Activated CD8-positive, alpha-beta T cell treated with anti-CD3 and anti-CD28 coated beads, Interleukin-2, amount 10 ng/mL, durations not matched to agents 7 days and 5 days (primary cell): Measurements from ENCODE around the gene ABCA2. TPM values are rescaled to one million over a fixed set of nuclear protein-coding genes. Genes with fewer than 3 reads are reported as not detected.
"Not testable (repeated sequence)": the region's sequence is repeated elsewhere in the genome, so short reads cannot be mapped to it uniquely, and the experiment has no call there.

Source experiments
- ATAC-seq: fragments of 150-1000 bp; cut with Tn5 transposase; one replicate; pipeline ENCODE4 v1.10.0; 2021; ENCODE audit warnings: moderate library complexity
- CTCF ChIA-PET: fragments of 350-600 bp; sonication (Branson Sonifier 250); formaldehyde crosslinking; loops from one replicate; lab custom pipeline; 2021; ENCODE audit warnings: antibody characterized with exemption; lab: Charles Lee
- POLR2A ChIA-PET: fragments of 350-600 bp; sonication (Branson Sonifier 250); formaldehyde crosslinking; loops from one replicate; lab custom pipeline; 2021; ENCODE audit warnings: antibody characterized with exemption; lab: Charles Lee
- DNase-seq: peaks from one replicate; pipeline ENCODE4 v3.0.0-alpha.2; 2020
- H3K27ac Mint-ChIP-seq: one replicate; pipeline ENCODE4 v1.8.0; 2021; ENCODE audit warnings: mild to moderate bottlenecking, mixed read lengths
- H3K27me3 Mint-ChIP-seq: one replicate; pipeline ENCODE4 v1.8.0; 2021; ENCODE audit warnings: low read depth, mixed read lengths
- H3K36me3 Mint-ChIP-seq: one replicate; pipeline ENCODE4 v1.8.0; 2021; ENCODE audit warnings: low read depth, mixed read lengths
- H3K4me1 Mint-ChIP-seq: one replicate; pipeline ENCODE4 v1.8.0; 2021; ENCODE audit warnings: low read depth, mixed read lengths
- H3K4me3 Mint-ChIP-seq: one replicate; pipeline ENCODE4 v1.8.0; 2021; ENCODE audit warnings: mild to moderate bottlenecking, mixed read lengths
- H3K9me3 Mint-ChIP-seq: one replicate; pipeline ENCODE4 v1.8.0; 2022; ENCODE audit warnings: mixed read lengths; ENCODE audit not compliant: insufficient read depth
- total RNA-seq, 2 experiments: library from RNA; stranded (reverse); gene quantifications; one replicate each; pipeline ENCODE4 v1.2.3, GENCODE V29; 2021

ABCA2 gene
- total RNA-seq, 2 experiments from 2014 or later = 61.5 to 62.0 TPM

DNA sequence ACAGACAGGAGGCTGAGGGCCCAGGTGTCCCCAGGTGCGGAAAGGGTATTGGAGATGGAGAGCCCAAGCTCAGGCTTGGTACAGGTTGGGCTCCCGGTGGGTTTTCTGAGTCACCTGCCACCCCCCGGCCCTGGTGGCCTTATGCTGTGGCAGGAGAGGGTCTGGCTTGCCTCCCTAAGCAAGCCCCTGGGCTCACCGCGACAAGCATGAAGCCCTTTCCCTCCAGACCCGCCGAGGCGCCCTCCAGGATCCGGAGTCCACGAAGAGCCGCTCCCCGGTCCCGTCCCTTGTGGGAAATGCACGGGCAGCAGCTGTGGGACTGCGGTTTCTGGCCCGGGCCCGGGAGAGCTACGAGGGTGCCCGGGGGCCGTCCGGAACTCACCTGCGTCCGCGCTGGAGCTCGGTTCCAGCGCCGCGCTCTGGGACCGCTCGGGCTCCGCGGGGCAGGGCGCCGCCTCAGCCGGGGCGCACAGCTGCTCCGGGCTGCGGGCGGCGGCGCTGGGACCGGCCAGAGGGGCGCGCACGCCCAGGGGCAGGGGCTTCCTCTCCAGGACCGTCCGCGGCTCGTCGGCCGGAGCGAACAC lies 41.6 kb upstream of the ABCA2 start:
- ChIA-PET POLR2A (interaction anchor here (0.6 to 4.7 kb wide), 10 partner anchors 10 to 173 kb away, joined by 3 to 49 read pairs (median 6); partner anchors contain the start of genes ANAPC2, MAN1B1, SSNA1 and TUBB4B), CTCF (interaction anchor here (1.2 to 6.2 kb wide), 15 partner anchors 12 to 286 kb away, joined by 3 to 78 read pairs (median 6); partner anchors contain the start of genes MAN1B1 and NPDC1)
- peaks cover 7% of the 10 kb centered on the region for H3K36me3 Mint-ChIP-seq
- peaks cover 28% of the 10 kb centered on the region for H3K4me1 Mint-ChIP-seq
- peak; percentile 6 for ATAC-seq
- H3K27ac Mint-ChIP-seq = no peak overlapping the region
- no peaks in the 10 kb centered on the region for H3K9me3 Mint-ChIP-seq
- no peaks in the 10 kb centered on the region for H3K27me3 Mint-ChIP-seq
- H3K4me3 Mint-ChIP-seq = peak overlapping the region; percentile 86
- DNase-seq = no peak

DNA sequence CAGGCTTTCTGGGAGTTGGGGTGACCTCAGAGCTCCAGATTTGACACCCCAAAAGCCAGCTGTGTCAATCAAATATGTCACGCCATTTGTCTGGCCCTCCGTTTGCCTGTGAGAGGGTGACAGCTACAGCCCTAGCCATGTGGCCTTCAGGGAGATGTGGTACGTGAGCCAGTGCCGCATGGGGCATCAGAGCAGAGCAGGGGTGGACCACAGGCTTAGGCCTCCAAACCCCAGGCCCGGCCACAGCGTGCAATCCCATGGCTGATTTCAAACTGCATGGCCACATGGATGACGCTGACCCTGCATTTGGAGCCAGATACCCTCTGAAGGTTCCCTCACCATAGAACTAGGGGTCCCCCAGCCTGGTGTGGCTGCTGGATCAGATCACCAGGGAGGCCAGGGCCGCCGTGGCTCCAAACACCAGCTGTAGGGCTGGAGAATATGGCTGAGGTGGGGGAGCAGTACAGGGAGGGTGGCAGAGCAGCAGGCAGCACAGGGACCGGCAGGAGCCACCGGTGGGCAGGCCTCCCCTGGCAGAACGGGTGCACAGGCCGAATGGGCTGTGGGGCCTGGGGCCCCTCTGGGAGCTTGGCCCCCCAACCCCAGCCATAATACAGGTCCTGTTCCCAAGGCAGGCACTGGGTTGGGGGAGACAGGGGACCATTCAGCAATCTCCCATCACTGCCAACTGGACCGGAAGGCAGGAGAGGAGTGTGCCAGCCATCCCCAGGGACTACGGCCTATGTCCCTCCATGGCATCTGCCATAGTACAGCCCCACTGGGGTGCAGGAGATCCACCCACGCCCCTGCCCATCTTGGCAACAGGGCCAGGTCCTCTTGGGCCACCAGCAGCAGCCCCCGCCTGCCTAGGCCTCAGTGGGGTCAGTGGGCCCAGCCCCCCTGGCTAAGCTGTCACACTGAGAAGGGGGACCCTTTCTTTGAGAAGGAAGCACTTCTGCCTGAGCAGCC lies 40.8 kb upstream of the ABCA2 start:
- peak overlapping the region; percentile 70 for H3K4me3 Mint-ChIP-seq
- peaks cover 31% of the 10 kb centered on the region for H3K4me1 Mint-ChIP-seq
- ATAC-seq = no peak
- H3K27me3 Mint-ChIP-seq = no peaks in the 10 kb centered on the region
- POLR2A ChIA-PET = interaction anchor here (0.6 to 4.7 kb wide), 7 partner anchors 9 to 172 kb away, joined by 3 to 49 read pairs (median 6); partner anchors contain the start of genes ANAPC2, MAN1B1, SSNA1 and TUBB4B
- DNase-seq = no peak
- CTCF ChIA-PET = interaction anchor here (0.8 to 6.2 kb wide), 33 partner anchors 8 to 285 kb away, joined by 3 to 78 read pairs (median 6); partner anchors contain the start of genes ABCA2, AJM1, ANAPC2 and MAN1B1
- H3K9me3 Mint-ChIP-seq = no peaks in the 10 kb centered on the region
- H3K27ac Mint-ChIP-seq = no peak overlapping the region
- H3K36me3 Mint-ChIP-seq = peaks cover 10% of the 10 kb centered on the region

DNA sequence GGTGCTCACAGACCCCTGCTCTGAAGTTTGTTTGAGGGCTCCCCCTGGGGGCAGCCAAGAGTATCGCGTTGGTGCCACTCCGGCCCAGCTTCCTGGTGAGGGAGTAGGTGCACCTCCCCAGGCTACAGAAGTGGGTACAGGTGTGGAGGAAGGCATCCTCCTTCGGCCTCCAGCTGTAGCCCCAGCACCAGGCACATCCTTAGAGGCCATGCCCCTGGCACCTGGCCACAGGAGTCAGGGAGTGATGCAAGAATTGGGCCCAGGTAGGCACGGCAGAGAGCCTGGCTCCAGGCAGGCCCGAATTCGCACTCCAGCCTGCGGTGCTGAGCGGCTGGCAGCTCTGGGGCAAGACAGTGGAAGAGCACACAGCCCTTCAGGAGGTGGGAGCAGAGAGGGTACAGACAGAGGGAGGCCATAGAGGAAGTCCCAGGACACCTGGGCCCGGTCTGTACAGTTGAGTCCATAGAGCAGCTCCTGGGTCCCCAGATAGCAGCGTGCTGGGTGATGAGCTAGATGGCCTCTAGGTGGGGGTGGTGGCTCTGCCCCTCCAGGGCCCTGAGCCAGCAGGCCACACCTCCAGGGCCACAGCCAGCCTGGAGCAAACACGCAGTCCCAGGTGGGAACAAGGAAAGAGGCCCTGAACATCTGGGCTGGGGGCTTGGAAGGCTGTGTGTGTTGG lies 40.0 kb upstream of the ABCA2 start:
- H3K27ac Mint-ChIP-seq = peak overlapping the region; percentile 81
- POLR2A ChIA-PET = interaction anchor here (0.9 to 4.7 kb wide), 3 partner anchors 19 to 173 kb away, joined by 4 to 49 read pairs (median 4); partner anchors contain the start of genes MAN1B1 and TUBB4B

DNA sequence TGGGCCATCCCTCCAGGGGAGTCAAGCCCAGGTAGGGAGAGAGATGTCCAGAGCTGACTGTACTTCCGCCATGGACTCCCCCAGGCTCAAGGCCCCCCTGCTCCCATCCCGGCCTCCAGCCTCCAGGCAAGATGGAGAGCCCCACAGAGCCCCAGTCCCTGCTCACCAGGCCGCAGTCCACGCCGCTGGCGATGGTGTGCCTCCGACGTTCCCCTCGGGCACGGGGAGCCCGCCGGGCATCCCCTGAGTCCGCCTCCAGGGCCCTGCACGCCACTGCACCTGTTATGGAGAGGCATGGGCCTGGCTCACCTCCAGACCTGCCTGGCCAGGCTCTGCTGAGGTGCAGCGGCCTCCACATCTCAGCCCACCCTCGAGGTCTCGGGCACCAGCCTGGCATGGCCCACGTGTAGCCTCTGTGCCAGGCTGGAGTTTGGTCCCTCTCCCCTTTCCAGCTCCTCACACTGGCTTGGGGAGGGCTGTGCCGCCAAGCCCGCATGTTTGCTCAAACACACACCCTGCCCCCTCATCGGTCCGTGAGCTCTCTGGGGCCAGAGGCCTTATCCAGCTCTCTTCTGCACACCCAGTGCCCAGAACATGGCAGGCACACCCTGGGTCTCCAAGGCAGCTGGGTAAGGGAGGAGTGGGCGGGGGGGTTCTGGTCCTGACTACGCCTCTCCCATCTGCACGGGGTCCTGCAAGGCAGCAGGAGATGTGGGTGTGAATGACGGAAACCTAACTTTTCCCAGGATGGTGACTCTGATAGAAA lies 38.2 kb upstream of the ABCA2 start:
- H3K27ac Mint-ChIP-seq = no peak overlapping the region
- ATAC-seq = no peak
- H3K9me3 Mint-ChIP-seq = no peaks in the 10 kb centered on the region
- H3K36me3 Mint-ChIP-seq = peaks cover 10% of the 10 kb centered on the region
- DNase-seq = no peak
- CTCF ChIA-PET = interaction anchor here (0.6 to 6.2 kb wide), 11 partner anchors 9 to 224 kb away, joined by 3 to 78 read pairs (median 27); partner anchors contain the start of genes ABCA2, AJM1, MAN1B1 and NPDC1
- no peaks in the 10 kb centered on the region for H3K27me3 Mint-ChIP-seq
- H3K4me3 Mint-ChIP-seq = no peak overlapping the region
- POLR2A ChIA-PET = no interaction called here
- H3K4me1 Mint-ChIP-seq = peaks cover 24% of the 10 kb centered on the region

More for the DNA sequence above, 40.0 kb upstream of the ABCA2 start:
- CTCF ChIA-PET = interaction anchor here (0.7 to 6.2 kb wide), 34 partner anchors 9 to 277 kb away, joined by 3 to 78 read pairs (median 5); partner anchors contain the start of genes ABCA2, AJM1, ANAPC2 and MAN1B1
- Mint-ChIP-seq H3K4me3 (peak overlapping the region; percentile 70), H3K36me3 (peaks cover 10% of the 10 kb centered on the region), H3K4me1 (peaks cover 31% of the 10 kb centered on the region), H3K27me3 (no peaks in the 10 kb centered on the region), H3K9me3 (no peaks in the 10 kb centered on the region)
- peak; percentile 60 for ATAC-seq
- peak; percentile 93 for DNase-seq

DNA sequence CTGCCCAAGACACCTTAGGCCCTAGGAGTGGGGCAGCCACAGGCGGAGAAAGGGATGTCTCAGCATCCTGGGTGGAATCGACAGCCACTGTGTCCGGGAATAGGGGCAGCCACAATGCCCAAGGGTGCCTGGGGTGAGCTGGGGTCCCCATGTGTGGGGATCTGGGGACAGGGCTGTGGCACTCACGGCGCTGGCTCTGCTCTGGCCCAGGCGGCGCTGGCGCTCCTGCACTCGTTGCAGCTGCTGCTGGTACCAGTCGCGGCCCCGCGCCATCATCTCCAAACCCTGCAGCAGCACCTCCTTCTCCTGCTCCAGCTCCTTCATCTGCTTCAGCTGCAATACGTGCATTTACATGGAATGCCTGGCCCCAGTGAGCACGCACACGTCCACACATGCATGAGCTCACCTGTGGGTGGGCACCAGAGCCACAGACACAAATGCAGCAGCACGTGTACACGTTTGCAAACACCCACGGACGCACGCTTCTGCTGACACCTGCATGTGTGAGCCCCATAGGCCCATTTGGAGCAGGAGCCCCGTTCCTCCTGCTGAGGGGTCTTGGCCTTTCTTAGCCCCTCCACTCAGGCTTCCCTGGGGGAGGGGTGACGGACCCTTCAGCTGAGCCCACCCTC lies 37.4 kb upstream of the ABCA2 start:
- POLR2A ChIA-PET = interaction anchor here (1.3 kb wide), 1 partner anchor 22 kb away, joined by 5 read pairs; the partner anchor contains the start of gene MAN1B1

DNA sequence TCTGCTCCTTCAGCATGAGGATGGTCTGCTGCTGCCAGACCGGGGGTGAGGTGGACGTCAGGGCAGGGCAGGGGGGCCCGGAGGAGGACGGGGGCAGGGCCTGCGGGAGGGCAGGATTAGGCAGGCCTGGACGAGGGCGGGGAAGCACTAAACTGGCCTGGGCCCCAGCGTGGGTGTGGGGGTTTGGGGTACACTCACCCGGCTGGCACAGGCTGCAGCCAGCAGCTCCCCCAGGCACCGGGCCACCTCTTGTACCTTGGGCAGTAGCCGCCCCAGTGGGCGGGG lies 36.8 kb upstream of the ABCA2 start:
- Mint-ChIP-seq H3K4me3 (no peak overlapping the region), H3K27me3 (no peaks in the 10 kb centered on the region), H3K9me3 (no peaks in the 10 kb centered on the region), H3K36me3 (peaks cover 10% of the 10 kb centered on the region), H3K4me1 (peaks cover 16% of the 10 kb centered on the region), H3K27ac (no peak overlapping the region)
- ATAC-seq (no peak), DNase-seq (no peak)
- ChIA-PET CTCF (interaction anchor here (0.9 to 6.2 kb wide), 7 partner anchors 9 to 161 kb away, joined by 3 to 78 read pairs (median 4); partner anchors contain the start of genes DPP7 and NPDC1), POLR2A (interaction anchor here (1.3 kb wide), 1 partner anchor 22 kb away, joined by 5 read pairs; the partner anchor contains the start of gene MAN1B1)

More for the DNA sequence above, 37.4 kb upstream of the ABCA2 start:
- ATAC-seq = no peak
- Mint-ChIP-seq H3K4me1 (peaks cover 16% of the 10 kb centered on the region), H3K27ac (no peak overlapping the region), H3K4me3 (no peak overlapping the region), H3K36me3 (peaks cover 10% of the 10 kb centered on the region), H3K27me3 (no peaks in the 10 kb centered on the region), H3K9me3 (no peaks in the 10 kb centered on the region)
- CTCF ChIA-PET = interaction anchor here (1.5 to 6.2 kb wide), 4 partner anchors 17 to 223 kb away, joined by 3 to 78 read pairs (median 12); partner anchors contain the start of genes AJM1, DPP7 and NPDC1
- no peak for DNase-seq

DNA sequence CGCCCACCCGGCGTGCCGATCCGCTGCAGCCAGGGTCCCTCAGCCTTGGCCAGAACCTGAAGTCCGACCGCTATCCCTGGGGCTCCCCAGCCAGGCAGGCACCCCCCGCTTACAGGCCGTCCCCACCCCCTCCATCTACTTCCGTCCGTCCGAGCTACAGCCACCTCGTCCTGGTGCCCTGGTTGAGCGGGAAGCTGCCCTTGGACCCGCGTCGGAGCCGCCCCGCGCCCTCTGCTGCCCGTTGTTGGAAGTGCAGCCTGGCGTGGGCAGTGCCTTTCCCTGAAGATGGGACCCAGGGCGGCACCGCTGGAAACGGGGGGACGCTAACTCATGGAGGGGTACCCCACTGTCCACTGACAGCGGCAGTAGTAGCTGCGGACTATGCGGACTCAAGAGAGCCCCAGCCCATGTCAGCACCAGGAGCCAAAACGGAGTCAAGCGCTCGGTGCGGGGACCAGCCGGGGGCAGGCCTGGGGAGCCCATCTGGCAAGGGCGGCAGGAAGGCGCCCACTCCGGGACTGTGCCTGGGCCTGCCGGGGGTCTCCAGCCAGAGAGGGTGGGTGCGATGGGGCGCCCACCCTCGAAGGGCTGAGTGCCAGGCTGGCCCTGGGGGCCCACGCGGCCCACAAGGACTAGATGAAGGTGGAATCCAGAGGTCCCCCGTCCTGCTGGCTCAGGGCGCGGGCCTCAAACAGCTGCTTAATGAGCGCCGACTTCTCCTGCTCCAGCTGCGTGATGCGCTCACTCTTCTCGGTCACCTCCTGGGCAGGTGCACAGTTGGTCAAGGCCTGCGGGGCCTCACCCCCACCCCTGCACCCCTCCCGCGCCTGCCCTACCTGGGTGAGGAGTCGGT lies 36.2 kb upstream of the ABCA2 start:
- ATAC-seq = no peak
- peak; percentile 63 for DNase-seq
- peaks cover 16% of the 10 kb centered on the region for H3K4me1 Mint-ChIP-seq
- H3K27ac Mint-ChIP-seq = no peak overlapping the region
- H3K36me3 Mint-ChIP-seq = peaks cover 10% of the 10 kb centered on the region
- H3K4me3 Mint-ChIP-seq = no peak overlapping the region
- H3K27me3 Mint-ChIP-seq = no peaks in the 10 kb centered on the region
- H3K9me3 Mint-ChIP-seq = no peaks in the 10 kb centered on the region
- CTCF ChIA-PET = interaction anchor here (0.8 to 2.5 kb wide), 11 partner anchors 9 to 162 kb away, joined by 3 to 18 read pairs (median 4); partner anchors contain the start of genes DPP7, NPDC1 and UAP1L1
- POLR2A ChIA-PET = interaction anchor here (1.3 kb wide), 1 partner anchor 23 kb away, joined by 5 read pairs; the partner anchor contains the start of gene MAN1B1

DNA sequence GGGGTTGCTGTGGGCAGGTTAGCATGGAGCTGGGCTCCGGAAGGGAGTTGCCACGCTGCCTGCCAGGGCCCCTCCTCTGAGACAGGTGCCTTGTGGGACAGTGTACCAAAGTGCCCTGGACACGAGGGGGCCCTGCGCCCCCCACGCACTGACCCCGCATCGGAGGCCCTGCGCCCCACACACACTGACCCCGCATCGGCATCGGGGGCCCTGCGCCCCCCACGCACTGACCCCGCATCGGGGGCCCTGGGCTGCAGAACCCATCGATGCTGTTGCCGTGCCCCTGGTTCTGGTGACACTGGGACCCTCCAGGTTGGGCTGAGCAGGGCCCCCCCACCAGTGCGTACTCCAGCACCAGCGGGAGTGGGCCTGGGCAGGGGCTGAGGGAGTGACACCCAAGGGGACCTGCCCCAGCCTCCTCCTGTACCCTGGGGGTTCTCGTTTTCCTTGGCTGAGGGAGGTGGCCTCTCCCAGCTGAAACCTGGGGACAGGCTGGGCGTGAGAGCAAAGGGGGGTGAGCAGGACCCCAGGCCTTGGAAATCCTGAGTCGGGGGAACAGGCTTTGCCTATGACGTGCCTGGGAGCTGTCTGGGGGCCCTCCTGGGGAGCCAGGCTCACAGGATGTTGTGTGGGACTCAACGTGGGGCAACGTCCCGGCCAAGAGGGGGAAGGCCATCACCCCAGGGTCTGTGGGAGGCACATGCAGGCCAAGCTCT lies 35.4 kb upstream of the ABCA2 start:
- Mint-ChIP-seq H3K4me3 (no peak overlapping the region), H3K9me3 (no peaks in the 10 kb centered on the region), H3K27ac (no peak overlapping the region), H3K36me3 (peaks cover 10% of the 10 kb centered on the region), H3K4me1 (peaks cover 11% of the 10 kb centered on the region), H3K27me3 (no peaks in the 10 kb centered on the region)
- DNase-seq (no peak), ATAC-seq (no peak)
- ChIA-PET CTCF (interaction anchor here (0.8 to 2.5 kb wide), 9 partner anchors 8 to 161 kb away, joined by 3 to 18 read pairs (median 5); partner anchors contain the start of genes NPDC1 and UAP1L1), POLR2A (no interaction called here)

DNA sequence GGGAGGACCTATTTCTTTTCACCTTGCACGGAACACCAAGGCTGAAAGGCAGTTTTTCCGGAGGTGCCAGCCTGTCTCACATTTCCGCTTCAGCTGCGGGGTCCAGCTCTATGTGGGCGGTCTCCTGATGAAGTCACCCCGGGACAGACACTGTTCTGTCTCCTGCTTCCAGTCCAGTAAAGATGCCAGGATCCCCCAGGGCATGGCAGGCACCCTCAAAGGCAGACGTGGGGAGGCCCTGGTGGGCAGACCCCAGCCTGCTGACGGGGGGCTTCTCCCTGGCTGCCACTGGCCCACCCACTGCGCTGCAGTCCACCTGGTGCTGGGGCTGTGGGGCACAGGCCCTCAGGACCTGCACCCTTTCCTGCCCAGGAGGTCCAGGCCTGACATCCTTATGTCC lies 34.8 kb upstream of the ABCA2 start:
- DNase-seq, H3K9me3 Mint-ChIP-seq, POLR2A ChIA-PET, H3K4me3 Mint-ChIP-seq, H3K27ac Mint-ChIP-seq, H3K36me3 Mint-ChIP-seq, H3K27me3 Mint-ChIP-seq, ATAC-seq, H3K4me1 Mint-ChIP-seq: not testable (repeated sequence)
- CTCF ChIA-PET = interaction anchor here (2.0 to 2.2 kb wide), 2 partner anchors 16 to 37 kb away, joined by 5 to 18 read pairs; partner anchors contain the start of gene NPDC1
